ELF-1 (cell line): ENCODE data around the gene ATP6V1B1.

Source experiments
- DNase-seq: peaks from one replicate; pipeline ENCODE4 v3.0.0-alpha.2; 2016; ENCODE audit warnings: low read depth, low spot score

The ATP6V1B1 gene

DNA sequence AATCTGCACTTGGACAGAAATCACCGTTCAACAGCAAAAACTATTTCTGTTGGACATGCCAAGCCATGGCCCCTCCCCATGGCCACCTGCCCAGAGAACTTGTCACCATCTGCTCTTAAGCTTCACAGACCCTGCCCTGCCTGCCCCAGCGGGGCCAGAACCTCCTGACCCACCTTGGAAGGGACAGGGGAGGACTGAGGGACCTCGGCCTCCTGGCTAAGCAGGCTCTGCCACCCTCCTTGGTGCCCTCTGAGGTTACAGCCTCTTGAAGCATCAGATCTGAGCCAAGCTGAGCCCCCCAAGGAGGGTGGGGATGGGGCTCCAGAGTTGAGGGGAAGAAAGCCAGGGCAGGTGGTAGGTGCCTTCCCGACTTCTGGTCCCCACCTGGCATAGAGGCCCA, 52.5 kb downstream of the ATP6V1B1 start:
- no peak for DNase-seq

DNA sequence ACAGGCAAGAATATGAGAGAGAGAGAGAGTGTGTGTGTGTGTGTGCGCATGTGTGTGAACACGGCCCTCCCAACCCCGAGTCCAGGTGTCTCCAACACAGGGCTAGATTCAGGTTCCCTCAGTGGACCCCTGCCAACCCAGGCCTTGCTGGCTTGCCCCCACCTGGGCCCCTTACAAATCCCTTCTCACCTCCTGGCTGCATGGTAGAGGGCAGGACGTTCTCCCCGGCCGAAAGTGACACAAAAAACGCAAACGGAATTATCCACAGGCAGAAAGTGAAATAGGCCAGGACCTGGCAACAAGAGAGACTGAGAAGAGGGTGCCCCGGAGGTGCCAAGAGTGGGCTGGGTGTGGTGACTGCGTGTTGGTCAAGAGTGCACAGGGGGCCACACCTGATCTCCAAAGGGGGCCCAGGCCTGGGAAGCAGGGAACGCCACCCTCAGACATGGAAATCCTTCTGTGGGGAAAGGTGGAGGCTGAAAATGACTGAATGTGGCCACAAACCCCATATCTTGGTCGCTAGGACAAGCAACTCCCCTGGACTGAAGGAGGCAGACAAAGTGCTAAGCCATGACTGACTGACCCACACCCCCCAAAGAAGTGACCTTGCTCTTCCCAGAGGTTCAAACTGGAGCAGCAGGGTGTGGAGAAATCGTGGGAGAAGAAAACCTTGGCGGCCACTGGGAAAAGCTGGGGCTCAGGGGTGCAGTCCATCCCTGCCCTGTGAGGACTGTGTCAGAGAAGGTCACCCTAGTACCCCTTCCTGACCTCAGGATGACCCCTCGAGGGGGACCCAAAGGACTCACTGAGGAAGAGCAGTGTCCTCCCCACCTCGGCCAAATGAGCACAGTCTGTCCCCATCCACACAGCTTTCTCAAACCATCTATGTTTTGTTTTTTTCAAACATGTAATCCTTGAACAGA, 53.3 kb downstream of the ATP6V1B1 start:
- DNase-seq = no peak

DNA sequence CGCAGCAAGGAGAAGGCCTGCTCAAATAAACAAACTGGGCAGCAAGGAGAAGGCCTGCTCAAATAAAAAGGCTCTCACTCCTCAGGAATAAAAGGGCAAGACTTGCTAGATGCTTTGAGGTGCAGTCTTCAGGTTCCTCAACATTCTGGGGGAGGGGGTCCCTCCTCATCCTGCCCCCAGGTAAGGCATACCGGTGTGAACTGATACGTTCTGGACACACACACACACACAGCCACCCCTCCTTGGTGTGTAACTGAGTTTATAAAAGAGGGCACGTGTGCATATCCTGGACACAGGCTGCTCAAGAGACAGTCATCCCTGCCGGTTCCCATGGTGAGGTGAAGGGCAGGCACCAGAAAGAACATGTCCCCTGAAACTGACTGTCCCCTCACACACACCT, 54.5 kb downstream of the ATP6V1B1 start:
- DNase-seq = no peak

DNA sequence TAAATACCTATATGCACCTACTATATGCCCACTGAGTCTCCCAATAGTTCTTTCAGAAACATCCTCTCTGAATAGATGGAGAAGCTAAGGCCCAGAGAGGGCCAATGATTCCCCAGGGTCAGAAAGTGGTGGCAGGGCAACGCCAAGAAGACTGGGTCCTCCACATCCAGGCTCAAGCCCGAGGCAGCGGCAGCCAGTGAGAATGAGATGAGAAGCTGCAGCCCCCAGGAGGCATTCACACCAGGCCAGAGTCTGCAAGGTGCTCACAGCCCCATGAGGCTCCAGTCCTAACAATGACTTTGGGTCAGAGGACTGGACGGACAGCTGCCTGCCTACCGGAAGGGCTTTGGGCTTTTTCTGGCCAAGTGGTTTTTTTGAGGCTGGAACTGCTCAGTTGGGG, 55.4 kb downstream of the ATP6V1B1 start:
- peak; percentile 0 for DNase-seq

DNA sequence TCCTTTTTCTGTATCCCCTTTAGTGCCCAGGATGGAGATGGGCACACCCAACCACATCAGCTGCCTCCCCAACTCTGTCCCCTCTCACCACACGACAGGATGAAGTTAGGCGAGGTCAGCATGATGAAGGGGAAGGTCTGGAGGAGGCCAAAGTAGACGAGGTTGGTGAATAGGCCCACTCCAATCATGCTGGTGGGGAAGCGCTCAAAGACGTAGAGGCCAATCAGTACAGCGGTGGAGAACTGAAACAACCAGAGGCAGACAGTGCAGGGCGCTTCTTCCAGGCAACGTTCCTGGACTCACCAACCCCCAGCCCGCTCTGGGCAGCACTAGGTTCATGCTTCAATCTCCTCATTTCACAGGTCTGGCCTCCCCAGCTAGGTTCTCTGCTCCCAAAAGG, 56.0 kb downstream of the ATP6V1B1 start:
- DNase-seq = peak; percentile 0

DNA sequence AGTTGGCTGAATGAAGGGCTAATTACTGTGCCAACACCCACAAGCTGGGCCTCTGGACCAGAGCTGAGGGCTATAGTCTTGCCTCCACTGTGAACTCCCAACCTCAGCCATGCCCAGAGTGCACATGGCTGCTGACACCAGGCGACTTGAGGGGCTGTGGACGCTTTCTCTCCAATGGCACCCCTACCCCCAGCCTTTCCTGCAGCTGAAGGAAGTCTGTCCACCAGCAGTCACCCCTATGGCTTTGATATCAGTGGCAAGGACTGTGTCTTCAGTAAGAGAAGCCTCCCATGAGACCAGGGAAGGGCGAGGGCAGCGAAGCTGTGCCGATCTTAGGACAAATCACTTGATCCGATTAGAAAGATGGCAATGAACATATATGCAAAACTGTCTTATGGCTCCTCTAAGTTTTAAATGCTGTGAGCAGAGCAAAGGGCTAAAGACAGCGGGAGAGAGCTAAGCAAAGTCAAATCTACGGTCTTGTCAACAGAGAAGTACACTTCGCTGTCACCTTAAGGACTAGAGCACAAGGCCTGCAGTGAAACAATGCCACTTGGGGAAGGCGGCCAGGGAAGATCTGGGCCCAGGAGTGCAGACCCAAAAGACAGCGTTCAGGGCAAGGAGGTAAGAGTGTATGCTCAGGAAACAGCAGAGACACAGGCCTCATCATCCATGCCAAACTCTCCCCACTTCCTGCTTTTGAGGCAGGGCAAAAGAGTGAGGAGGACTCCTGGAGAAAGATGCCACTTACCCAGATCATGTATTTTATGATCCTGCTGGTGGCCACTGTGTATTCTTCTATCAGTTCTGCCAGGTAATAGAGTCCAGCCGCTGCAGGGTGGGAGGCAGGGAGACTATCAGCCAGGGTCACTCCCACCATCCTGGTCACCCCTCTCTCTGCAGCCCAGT, 57.5 kb downstream of the ATP6V1B1 start:
- DNase-seq = peak; percentile 0

DNA sequence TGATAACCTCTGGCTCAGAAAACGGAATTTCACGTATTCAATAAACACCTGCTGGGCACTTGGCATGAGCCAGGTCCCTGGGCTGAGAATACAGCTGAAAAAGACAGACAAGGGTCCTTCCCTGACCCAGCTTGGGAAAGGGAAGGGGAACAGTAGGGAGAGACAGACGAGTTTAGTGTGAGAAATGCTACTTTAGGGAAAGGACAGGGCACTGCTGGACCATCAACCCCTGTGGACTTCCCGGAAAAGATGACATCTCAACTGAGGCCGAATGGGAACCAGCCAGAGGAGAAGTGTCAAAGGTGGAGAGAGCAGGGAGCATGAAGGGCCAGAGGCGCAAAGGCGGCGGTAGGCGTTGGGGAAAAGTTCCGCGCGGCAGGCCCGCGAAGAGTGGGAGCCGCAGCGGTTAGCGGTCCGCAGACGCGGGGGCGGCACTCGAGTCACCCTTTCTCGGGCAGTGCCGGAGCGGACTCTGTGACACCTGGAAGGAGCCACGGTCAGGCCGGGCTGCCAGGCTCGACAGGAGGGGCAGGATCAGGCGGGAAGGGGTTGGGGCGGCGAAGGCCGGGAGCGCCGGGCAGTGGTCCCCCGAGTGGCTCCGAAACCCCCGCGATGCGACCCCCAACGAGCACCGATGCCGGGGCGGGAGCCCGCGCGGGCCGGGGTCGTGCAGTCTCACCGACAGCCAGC, 58.5 kb downstream of the ATP6V1B1 start:
- peak; percentile 14 for DNase-seq

DNA sequence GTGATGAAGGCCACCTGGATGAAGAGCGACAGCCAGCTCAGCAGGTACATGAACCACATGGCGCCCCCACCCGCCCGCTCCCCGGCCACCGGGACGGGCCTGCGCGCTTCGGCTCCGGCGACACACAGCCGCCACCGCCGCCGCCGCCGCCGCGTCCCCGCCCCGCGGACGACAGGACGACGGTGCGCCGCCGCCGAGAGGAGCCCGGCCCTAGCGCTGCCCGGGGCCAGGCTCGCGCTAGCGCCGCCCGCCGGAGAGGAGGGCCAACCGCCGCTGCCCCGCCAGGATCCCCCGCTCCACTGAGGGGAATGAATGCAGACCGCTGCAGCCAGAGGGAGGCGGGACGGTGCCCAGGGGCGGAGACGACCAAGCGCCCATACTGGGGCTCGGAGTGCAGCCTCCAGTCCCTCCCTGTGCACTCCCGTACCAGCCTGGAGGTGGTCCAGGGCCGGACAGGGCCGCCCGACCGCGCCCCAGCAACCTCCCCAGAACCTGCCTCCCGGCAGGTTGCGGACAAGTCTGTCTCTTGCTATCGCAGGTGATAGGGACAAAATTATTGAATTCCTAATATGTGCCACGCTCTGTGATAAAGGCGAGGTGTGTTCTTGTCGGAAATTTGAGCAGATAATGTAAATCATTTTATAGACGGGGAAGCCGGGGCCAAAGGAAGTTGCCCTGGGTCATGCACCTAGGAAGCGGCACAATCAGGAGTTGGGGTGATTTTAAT, 59.2 kb downstream of the ATP6V1B1 start, which contains the start of gene TEX261:
Gene TEX261 (minus strand): TSS at position 175 of the 727 bp plus-strand sequence. CDS start 116 bp downstream, at position 59.
- DNase-seq = peak; percentile 92

DNA sequence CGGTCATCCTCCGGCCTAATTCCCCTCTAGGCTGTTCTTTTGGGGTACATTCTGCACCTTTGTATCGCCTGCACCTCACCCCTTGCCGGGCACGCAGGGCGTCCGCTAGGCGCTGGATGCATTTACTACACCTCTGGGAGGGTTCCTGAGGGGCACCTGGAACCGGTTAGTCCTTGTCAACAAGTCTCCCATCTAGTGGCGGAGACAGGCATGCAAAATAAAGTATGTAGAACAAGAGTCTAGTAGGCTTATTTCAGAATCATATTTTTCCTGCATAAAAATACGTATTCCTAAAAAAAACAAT, 59.7 kb downstream of the ATP6V1B1 start:
- peak; percentile 41 for DNase-seq

DNA sequence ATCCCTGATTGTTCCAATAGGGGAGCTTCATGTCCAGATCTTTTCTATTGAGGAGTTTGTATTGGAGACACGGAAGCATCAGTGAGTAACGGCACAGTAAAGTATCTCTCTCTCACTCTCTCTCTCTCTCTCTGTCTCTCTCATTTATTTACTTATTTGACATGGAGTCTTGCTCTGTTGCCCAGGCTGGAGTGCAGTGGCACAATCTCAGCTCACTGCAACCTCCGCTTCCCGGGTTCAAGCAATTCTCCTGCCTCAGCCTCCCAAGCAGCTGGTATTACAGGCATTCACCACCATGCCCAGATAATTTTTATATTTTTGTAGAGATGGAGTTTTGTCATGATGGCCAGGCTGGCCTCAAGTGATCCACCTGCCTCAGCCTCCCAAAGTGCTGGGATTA, 63.2 kb downstream of the ATP6V1B1 start:
- DNase-seq = peak; percentile 0

DNA sequence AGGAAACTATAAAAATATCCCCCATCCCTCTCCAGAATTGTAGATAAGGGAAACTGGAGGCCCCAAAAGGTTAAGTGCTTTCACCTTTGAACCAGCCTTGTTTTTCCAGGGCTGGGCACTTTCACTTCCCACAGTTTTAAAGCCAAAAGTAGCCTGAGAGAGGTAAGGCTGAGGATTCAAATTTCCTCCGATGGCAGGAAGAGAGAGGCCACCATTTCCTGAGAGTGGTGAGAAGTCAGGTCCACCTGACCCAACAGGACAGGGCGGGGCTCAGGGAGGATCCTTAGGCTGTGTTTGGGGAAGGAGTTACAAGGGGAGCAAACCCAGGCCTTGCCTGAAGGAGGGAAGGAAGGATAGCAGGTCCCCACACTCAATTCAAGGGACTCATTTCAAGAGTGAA, 63.7 kb downstream of the ATP6V1B1 start:
- peak; percentile 1 for DNase-seq

DNA sequence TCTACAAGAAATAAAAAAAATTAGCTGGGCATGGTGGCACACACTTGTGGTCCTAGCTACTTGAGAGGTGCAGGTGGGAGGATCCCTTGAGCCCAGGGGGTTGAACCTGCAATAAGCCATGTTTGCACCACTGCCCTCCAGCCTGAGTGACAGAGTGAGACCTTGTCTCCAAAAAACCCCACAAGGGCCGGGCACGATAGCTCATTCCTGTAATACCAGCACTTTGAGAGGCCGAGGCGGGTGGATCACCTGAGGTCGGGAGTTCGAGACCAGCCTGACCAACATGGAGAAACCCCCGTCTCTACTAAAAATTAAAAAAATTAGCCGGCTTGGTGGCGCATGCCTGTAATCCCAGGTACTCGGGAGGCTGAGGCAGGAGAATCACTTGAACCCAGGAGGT, 64.2 kb downstream of the ATP6V1B1 start:
- peak; percentile 0 for DNase-seq

DNA sequence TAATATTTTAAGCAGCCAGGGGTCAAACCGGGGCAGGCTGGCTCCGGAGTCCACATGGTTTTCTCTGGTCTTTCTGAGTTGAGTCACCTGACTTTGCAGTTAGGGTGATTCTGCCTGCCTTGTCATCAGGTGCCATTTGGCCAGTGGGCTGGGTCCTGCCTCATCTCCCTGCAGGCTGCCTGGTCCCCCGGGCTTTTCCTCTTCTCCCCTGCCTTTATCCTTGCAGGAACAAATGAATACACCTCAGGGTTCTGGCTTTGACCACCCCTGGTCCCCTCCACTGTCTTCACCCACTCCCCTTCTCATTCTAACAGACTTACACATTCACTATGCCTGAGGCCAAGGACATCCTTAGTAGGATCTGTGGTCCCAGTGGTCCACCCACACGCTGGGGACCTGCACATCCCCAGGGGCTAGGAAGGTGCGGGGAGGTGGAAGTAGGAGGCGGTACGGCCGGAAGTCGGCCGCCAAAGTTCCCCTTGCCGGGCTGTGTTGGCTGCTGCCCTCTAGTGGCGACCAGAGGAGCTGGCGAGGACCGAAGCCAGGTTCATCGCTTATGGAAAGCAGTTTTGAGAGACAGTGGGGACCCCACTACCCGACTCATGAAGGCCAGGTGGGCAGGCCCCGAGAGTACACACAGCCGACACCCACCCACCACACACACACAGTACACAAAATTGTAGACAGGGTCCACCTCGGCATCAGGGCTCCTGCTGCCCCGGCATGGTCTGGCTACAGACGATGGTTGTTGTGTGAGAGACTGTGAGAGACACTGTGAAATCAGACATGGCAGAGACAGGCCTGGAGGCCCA, 65.3 kb downstream of the ATP6V1B1 start:
- peak; percentile 87 for DNase-seq

DNA sequence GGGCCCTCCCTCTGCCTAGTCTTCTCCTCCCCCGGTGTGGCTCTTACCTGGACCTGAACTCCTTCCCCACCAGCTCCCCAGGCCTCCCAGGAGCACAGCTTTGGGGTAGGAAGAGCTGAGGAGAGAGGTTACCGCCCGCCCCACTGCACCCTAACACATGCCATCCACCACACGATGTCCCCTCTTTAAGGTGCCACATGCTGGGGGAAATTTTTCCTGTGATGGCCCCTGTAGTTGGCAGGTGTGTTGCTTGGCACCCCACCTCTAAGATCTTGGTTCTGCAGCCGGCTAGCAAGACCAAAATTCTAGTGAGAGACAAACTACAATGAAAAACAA, 65.9 kb downstream of the ATP6V1B1 start:
- DNase-seq = no peak

DNA sequence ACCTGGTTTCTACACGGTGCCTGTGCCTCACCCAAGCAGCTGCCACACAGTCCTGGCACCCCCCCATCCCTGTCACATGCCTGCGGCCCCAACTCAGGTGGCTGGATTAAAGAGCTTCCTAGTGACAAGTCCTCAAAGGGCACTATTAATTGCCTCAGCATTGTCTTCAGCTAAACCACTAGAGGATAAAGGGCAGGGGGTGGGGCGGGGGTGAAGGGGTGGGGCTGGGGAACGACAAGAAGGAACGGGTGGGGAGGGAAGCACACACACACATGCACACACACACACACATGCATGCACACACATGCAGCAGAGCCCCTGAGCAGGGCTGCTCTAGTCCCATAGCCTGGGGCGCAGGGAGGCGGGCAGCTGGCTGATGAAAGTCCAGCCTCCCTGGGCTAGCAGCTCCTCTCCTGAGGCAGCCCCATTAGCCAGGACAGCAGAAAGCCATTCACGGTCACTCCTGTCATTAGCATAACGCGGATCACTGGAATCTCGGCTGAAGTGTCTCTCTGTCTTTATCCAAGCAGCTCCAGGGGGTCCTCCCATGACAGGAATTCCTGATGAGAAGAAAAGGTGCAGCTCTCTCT, 66.4 kb downstream of the ATP6V1B1 start:
- peak; percentile 96 for DNase-seq

DNA sequence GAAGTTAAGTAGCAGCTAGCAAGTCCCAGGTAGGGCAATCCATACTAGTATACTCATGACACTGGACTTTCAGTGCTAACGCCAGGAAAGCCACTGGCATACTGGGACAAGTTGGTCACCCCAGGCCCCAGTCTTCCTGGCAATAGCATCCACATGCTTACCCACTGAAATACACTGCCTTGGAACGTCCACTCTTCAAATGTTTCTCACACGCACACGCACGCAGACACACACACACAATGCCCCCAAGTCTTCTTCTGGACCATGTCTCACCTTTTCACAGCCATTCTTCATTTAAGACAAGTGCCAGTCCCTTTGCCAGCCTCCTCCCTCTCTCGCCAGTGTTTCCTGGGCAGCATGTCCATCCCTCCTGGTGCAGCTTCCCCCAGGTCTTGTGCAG, 67.7 kb downstream of the ATP6V1B1 start:
- peak; percentile 0 for DNase-seq

DNA sequence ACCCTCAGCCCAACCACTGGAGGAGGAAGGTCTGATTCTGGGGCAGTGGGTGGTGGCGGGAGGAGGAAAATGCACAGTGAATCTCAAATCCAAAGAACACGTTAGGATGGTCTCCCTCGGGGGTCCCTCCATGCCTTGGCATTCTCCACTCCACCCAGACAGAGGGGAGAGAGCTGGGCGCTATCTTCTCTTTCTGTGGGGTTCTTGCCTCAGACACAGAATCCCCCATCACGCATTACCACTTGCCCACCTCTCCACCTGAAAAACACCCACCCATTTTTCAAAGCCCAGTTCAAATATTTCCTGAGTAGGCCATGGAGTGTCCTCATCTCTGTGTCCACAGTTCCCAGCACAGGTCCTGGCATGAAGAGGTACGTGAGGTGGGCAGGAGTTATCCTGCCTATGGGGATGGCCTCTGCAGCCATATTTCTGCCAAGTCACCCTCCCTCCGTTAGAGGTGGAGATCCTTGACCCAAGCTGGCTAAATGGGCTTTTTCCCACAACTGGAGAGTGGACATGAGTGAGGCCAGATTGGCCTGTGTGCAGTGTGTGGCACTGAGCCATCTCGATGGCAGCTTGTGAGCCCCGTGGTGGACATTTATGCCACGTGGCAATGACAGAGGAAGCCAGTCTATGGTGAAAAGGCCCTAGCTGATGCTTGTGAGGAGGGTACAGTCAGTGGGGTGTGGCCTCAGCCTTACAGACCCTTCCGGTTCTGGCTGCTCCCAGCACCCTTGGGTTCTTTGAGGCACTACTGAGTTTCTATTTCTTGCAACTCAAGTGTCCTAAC, 68.5 kb downstream of the ATP6V1B1 start:
- DNase-seq = peak; percentile 0

DNA sequence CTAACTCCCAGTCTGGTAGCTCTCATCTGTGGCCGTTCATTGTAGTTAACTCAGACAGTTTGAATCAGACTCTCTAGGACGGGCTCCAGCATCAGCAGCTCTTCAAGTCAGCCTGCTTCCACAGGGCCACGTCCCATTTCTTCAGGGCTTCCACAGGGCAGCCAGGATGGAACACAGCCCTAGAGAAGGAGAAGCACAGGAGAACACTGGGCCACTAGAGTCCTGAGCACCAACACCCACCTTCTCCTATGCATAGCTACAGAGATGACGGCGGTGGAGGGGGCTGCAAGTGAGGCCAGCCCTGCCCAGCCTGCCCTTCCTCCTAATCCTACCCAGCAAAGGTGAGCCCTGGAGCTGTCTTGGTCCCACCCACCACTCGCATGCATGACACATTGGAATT, 69.2 kb downstream of the ATP6V1B1 start:
- DNase-seq = peak; percentile 0
